ENCODE measurements around the gene B4GALT2.

DNA sequence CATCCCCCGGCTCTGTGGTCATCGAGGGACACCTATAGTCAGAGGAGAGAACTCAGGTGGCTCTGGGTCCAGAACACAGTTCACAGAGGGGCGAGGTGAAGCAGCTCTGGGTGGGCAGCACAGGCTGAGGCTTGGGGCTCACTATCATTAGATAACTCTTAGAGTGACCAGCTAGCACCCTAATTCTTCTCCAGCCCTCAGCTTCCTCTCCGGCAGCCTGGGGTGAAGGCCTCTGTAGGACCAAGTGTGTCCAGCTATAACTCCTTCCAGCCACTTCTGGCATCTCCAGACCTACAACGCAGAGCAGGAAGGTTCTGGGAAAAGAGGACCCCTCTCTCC lies 44.1 kb upstream of the B4GALT2 start:
- TF ChIP-seq FOS (IDR thresholded peaks at IDR 0.05; ENCODE audit: borderline replicate concordance, insufficient read depth, low read length) (no peak), POLR2A (IDR thresholded peaks at IDR 0.05; ENCODE audit: low read depth, low read length) (no peak), EZH2 (IDR thresholded peaks at IDR 0.05; ENCODE audit: borderline replicate concordance, low read depth, low read length, severe bottlenecking) (no peak), POLR2AphosphoS5 (IDR thresholded peaks at IDR 0.05; ENCODE audit: insufficient read depth, low read depth, low read length) (no peak), GATA2 (IDR thresholded peaks at IDR 0.05; ENCODE audit: insufficient read depth, insufficient read length, low read depth, low read length) (no peak), MYC (IDR thresholded peaks at IDR 0.05; ENCODE audit: low read depth, low read length) (no peak), JUN (IDR thresholded peaks at IDR 0.05; ENCODE audit: borderline replicate concordance, insufficient read depth, insufficient read length, low read depth) (no peak)
- TF ChIP-seq, protein P1, sequence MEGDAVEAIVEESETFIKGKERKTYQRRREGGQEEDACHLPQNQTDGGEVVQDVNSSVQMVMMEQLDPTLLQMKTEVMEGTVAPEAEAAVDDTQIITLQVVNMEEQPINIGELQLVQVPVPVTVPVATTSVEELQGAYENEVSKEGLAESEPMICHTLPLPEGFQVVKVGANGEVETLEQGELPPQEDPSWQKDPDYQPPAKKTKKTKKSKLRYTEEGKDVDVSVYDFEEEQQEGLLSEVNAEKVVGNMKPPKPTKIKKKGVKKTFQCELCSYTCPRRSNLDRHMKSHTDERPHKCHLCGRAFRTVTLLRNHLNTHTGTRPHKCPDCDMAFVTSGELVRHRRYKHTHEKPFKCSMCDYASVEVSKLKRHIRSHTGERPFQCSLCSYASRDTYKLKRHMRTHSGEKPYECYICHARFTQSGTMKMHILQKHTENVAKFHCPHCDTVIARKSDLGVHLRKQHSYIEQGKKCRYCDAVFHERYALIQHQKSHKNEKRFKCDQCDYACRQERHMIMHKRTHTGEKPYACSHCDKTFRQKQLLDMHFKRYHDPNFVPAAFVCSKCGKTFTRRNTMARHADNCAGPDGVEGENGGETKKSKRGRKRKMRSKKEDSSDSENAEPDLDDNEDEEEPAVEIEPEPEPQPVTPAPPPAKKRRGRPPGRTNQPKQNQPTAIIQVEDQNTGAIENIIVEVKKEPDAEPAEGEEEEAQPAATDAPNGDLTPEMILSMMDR (IDR thresholded peaks at IDR 0.05; ENCODE audit: extremely low read depth in 1 of 2, insufficient read depth in 1 of 2, low read depth in 1 of 2, low read length in 2 of 2), result no peak
- TF ChIP-seq, protein P2, sequence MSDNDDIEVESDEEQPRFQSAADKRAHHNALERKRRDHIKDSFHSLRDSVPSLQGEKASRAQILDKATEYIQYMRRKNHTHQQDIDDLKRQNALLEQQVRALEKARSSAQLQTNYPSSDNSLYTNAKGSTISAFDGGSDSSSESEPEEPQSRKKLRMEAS (IDR thresholded peaks at IDR 0.05; ENCODE audit: insufficient read depth, insufficient read length), result no peak

Data from endothelial cell of umbilical vein (primary cell).